ENCODE data around the gene UPK2.

Gene UPK2

GRCh38 chr11:118996926-118997626 lies 41.0 kb downstream of the UPK2 start:
- no peak for DNase-seq

DNA sequence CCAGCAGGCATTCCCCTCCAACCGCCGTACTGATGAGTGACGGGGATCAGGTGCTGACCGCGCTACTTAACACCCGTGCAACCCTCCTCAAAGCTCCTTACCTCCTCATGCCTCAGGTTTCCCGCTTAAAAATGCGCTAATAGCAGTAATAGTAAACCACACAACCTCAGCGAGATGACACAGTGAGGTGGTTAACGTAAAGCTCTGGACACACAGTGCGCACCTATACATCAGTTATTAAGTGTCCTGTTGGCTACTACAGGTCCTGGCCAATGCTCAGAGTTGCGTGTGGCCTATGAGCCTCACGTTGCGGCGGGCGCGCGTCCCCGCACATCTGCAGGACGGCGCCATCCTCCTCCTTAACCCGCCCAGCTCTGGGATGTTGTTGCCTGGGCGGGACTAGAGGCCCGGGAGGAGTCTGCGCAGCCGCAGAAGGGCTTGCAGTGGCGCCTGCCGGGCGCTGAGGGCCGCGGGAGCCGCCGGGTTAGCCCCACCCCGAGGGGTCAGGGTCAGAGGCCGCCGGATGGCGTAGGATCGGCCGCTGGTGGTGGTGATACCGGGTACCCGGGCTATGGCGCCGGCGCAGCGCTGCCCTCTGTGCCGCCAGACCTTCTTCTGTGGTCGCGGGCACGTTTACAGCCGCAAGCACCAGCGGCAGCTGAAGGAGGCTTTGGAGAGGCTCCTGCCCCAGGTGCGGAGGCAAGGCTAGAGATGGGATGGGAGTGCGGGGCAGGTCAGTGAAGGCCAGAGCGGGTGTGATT lies 41.7 kb downstream of the UPK2 start, which contains the start of gene CENATAC:
CENATAC (plus strand) TSS at position 512 of the 761 bp plus-strand sequence; CDS start at position 572, 60 bp downstream.
- peak; percentile 98 for DNase-seq

GRCh38 chr11:118998388-118998717 lies 42.3 kb downstream of the UPK2 start:
- DNase-seq = peak; percentile 35

DNA sequence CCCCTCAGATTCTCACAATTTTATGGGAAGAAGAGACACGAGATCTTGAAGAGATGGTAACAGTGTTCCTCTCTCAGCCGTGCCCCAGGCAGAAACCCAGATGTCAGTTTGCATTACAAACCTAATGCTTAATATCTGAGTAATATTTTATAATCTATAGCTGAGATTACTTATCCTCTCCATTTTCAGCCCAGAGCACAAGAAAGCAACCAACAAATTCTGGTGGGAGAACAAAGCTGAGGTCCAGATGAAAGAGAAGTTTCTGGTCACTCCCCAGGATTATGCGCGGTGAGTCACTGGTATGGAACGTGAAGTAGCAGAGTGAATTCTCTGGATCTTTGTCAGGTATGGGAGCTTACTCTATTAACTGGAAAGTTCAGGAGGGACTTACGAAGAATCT lies 42.7 kb downstream of the UPK2 start:
- DNase-seq = no peak

DNA sequence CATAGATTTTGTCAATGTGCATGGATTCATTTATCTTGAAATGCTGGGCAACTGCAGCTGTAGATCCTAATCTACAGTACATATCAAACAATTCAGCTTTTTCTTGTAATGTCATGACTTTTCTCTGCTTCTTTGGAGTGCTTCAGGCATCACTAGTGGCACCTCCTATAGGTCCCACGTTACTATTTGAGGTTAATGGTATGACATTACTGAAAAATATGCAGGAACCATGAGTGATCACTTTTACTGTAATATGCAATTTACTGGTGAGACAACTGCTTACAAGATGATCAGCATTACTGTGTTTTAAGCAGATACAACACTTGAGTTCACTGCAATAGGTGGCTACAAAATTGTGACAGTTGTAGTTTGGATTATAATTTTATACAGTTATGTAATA lies 44.8 kb downstream of the UPK2 start:
- DNase-seq = no peak

- no peak for DNase-seq
These were observed 50.6 kb downstream of the UPK2 start for GRCh38 chr11:119006656-119007055.

Data from NCI-H1105 treated with DMSO at 0.1 percent for 48 hours (cell line).